NB4 (cell line): Measurements from ENCODE around the gene CARNS1.

Experiments
- CTCF ChIP-seq: IDR thresholded peaks from one replicate; pipeline ENCODE4 v1.5.1; 2012; ENCODE audit warnings: low read depth, low read length
- MAX ChIP-seq: IDR thresholded peaks from 2 replicates; pipeline ENCODE4 v1.6.1; 2011; ENCODE audit warnings: low read depth, low read length
- MYC ChIP-seq: IDR thresholded peaks from 2 replicates; pipeline ENCODE4 v1.6.1; 2011; ENCODE audit warnings: low read depth, low read length
- POLR2A ChIP-seq: IDR thresholded peaks from 2 replicates; pipeline ENCODE4 v1.6.1; 2011; ENCODE audit warnings: mild to moderate bottlenecking; ENCODE audit not compliant: insufficient read length; ENCODE audit errors: extremely low read depth

GRCh38 chr11:67419325-67420049 is 4.0 kb downstream of the CARNS1 start:
- TF ChIP-seq CTCF (no peak), POLR2A (no peak), MAX (no peak), MYC (no peak)
